HFF-Myc (cell line): ENCODE results near the gene IRGQ.
"Not testable (repeated sequence)": the region's sequence is repeated elsewhere in the genome, so short reads cannot be mapped to it uniquely, and the experiment has no call there.

Source experiments
- DNase-seq: peaks from one replicate; pipeline ENCODE4 v3.0.0-alpha.2; 2011; ENCODE audit warnings: low read depth; ENCODE audit errors: extremely low read depth
- H3K4me3 ChIP-seq: replicated peaks from 2 replicates; pipeline ENCODE4 v1.5.1; 2011; ENCODE audit warnings: low read depth, mild to moderate bottlenecking, control low read depth, low read length
- TF ChIP-seq, protein P1 (sequence below): IDR thresholded peaks from 2 replicates; pipeline ENCODE4 v1.5.1; 2012; ENCODE audit warnings: mild to moderate bottlenecking, low read depth, low read length, control low read depth; ENCODE audit errors: missing control alignments

The IRGQ gene

DNA sequence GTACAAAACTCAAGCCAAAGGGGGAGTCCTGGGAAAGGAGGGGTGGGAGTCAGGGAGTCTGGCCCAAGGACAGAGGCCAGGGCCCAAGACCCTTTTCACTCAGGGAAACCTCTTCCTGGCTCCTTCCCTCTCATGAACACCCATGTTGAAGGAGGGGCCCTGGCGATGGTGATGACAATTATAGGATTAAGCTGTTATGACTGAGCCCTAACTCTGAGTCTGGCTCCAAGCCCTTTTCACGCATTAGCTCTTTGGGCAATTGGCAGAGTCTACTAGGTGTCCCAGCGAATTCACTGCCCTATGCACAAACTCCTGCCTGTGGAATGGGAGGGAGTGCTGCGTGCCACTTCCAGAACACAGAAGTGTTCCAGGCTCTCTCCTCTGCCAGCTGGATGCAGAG is 42.3 kb downstream of the IRGQ start:
- DNase-seq = no peak
- TF ChIP-seq, protein P1, sequence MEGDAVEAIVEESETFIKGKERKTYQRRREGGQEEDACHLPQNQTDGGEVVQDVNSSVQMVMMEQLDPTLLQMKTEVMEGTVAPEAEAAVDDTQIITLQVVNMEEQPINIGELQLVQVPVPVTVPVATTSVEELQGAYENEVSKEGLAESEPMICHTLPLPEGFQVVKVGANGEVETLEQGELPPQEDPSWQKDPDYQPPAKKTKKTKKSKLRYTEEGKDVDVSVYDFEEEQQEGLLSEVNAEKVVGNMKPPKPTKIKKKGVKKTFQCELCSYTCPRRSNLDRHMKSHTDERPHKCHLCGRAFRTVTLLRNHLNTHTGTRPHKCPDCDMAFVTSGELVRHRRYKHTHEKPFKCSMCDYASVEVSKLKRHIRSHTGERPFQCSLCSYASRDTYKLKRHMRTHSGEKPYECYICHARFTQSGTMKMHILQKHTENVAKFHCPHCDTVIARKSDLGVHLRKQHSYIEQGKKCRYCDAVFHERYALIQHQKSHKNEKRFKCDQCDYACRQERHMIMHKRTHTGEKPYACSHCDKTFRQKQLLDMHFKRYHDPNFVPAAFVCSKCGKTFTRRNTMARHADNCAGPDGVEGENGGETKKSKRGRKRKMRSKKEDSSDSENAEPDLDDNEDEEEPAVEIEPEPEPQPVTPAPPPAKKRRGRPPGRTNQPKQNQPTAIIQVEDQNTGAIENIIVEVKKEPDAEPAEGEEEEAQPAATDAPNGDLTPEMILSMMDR = no peak
- no peak overlapping the region for H3K4me3 ChIP-seq

DNA sequence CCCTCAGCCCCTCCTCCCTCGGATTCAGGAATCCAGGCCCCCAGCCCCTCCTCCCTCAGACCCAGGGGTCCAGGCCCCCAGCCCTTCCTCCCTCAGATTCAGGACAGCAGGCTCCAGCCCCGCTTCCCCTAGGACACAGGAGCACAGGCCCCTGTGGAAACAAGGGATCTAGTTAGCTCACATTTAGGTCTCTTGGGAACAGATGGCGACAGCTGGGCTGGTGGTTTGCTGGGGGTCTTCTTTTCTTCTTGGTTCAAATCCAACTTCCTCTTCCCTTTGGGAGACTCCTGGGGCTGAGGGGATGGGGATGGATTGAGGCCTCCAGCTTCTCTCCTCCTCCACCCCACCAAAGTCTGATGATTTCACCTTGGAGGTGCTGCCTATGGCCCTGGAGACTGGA is 43.3 kb downstream of the IRGQ start:
- TF ChIP-seq, protein P1 = no peak
- H3K4me3 ChIP-seq = no peak overlapping the region
- DNase-seq = no peak

DNA sequence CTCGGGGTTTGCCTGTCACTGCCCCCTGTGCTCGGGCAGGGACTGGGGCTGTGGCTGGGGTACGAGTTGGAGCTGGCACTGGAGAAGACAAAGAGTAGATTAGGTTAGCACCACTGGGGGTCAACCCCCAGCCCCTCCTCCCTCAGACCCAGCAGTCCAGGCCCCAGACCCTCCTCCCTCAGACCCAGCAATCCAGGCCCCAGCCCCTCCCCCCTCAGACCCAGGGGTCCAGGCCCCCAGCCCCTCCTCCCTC is 43.8 kb downstream of the IRGQ start:
- no peak for DNase-seq
- TF ChIP-seq, protein P1 = no peak
- H3K4me3 ChIP-seq = no peak overlapping the region

DNA sequence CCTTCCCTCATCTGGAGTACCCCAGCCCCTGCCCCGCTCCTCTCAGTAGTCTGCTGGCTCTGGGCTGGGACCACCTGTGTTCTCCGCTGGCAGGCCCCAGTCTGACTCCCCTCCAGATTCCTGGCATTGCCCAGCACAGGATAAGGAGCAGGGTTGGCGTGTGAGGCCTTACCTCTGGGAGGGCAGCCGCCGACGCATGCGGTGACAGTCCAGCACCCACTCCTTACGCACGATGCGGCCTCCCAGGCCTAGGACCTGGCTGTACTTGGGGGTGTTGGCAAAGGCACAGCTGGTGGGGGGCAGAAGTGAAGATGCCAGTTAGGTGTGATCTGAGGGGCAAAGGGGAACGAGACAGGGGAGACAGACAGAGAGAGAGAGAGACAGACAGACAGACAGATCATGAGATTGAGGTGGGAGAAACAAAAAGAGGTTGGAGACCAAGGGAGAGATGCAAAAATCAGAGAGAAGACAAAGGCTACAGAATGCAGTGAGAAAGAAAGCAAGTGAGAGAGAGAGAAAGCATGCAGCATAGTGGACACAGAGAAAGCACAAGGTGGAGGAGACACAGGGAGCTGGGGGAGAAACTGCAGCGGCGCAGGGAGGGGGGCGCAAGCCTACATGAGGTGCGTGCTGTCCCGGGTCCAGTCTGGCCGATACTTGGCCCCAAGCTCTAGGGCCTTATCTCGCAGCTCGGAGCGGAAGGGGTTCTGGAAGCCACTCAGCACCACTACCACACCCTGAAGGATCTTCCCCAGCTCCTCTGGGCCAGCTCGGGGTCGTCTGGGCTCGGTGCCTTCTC is 44.3 kb downstream of the IRGQ start:
- no peak overlapping the region for H3K4me3 ChIP-seq
- TF ChIP-seq, protein P1 = no peak
- no peak for DNase-seq

DNA sequence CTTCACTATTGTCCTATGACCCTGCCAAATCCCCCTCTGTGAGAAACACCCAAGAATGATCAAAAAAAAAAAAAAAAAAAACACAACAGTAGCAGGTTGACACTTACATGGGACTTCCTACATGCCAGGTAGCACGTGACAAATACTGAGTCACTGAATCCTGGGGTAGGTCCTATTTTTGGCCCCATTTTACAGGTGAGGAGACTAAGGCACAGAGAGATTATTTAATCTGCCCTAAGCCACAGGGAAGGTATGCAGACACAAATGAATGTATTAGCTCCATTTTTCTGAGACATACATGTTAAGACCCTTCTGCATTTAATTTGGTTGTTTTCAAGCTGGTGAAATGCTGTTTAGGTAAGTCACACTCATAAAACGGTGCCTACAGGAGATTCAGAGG is 47.2 kb downstream of the IRGQ start:
- TF ChIP-seq, protein P1 = no peak
- H3K4me3 ChIP-seq = no peak overlapping the region
- DNase-seq = no peak

DNA sequence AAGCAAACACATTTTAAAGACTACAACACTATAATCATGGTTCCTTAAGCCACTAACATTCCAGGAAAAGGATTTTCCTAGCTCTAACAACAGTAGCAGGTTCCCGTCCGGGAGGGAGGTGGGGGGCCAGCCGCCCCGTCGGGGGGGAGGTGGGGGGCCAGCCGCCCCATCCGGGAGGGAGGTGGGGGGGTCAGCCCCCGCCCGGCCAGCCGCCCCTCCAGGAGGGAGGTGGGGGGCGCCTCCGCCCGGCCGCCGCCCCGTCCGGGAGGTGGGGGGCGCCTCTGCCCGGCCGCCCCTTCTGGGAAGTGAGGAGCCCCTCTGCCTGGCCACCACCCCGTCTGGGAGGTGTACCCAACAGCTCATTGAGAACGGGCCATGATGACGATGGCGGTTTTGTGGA is 48.0 kb downstream of the IRGQ start:
- not testable (repeated sequence) for DNase-seq, H3K4me3 ChIP-seq

DNA sequence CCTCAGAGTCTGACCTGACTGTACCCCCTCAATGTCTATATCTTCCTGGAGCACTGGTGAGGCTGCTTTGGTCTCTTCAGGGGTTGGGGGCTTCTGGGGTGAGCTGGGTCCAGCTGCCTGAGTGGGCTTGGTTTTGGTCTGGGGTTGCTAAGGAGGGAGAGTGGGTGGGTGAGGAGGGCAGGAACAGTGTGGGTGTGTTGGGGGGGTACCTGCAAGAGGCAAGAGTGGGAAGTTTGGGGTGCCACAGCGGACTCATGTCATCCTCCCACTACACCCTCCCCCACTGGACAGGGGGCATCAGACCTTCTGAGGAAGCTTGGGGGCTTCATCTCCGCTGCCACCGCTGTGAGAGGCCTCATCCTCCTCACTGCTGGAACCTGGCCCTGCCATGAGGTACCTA is 49.4 kb downstream of the IRGQ start:
- no peak for DNase-seq
- H3K4me3 ChIP-seq = no peak overlapping the region
- TF ChIP-seq, protein P1 = no peak
